HepG2 (cell line): ENCODE data around the gene BHLHE23. TPM values are rescaled to one million over a fixed set of nuclear protein-coding genes. Genes with fewer than 3 reads are reported as not detected.

Experiments
- BHLHE40 ChIP-seq: IDR thresholded peaks from 2 replicates; pipeline ENCODE4 v1.6.1; 2011; ENCODE audit warnings: low read length, improper control_type of control experiment
- CERS6 ChIP-seq: sonication (generic); formaldehyde crosslinking; IDR thresholded peaks from 2 replicates; pipeline ENCODE4 v1.5.0; 2020; ENCODE audit warnings: missing genetic modification reagents
- DMTF1 ChIP-seq: sonication (generic); formaldehyde crosslinking; IDR thresholded peaks from 2 replicates; pipeline ENCODE4 v1.4.0; 2020; ENCODE audit warnings: mild to moderate bottlenecking, missing genetic modification reagents
- IKZF1 ChIP-seq: fragments of 450-650 bp; IDR thresholded peaks from 2 replicates; pipeline ENCODE4 v1.7.1; 2016
- KDM2A ChIP-seq: sonication (generic); formaldehyde crosslinking; IDR thresholded peaks from 2 replicates; pipeline ENCODE4 v1.4.0; 2020; ENCODE audit warnings: low read depth, missing genetic modification reagents, borderline replicate concordance
- MIER3 ChIP-seq: IDR thresholded peaks from 2 replicates; pipeline ENCODE4 v1.6.1; 2016; ENCODE audit warnings: missing compliant biosample characterization, borderline replicate concordance
- MLLT10 ChIP-seq: sonication (generic); formaldehyde crosslinking; IDR thresholded peaks from 2 replicates; pipeline ENCODE4 v1.4.0; 2020; ENCODE audit warnings: missing genetic modification reagents
- MYC ChIP-seq: sonication (generic); formaldehyde crosslinking; IDR thresholded peaks from 2 replicates; pipeline ENCODE4 v1.9.0; 2021; ENCODE audit warnings: missing genetic modification reagents, borderline replicate concordance
- NR1H2 ChIP-seq: sonication (generic); formaldehyde crosslinking; IDR thresholded peaks from 2 replicates; pipeline ENCODE4 v1.8.1; 2022; ENCODE audit warnings: low read depth, missing genetic modification reagents, borderline replicate concordance
- NRL ChIP-seq: sonication (generic); formaldehyde crosslinking; IDR thresholded peaks from 2 replicates; pipeline ENCODE4 v1.5.0; 2020; ENCODE audit warnings: missing genetic modification reagents, mild to moderate bottlenecking, moderate library complexity, borderline replicate concordance
- RXRA ChIP-seq: sonication (generic); formaldehyde crosslinking; IDR thresholded peaks from 2 replicates; pipeline ENCODE4 v1.5.1; 2020; ENCODE audit warnings: missing genetic modification reagents
- SAFB2 ChIP-seq: sonication (generic); formaldehyde crosslinking; IDR thresholded peaks from 2 replicates; pipeline ENCODE4 v1.5.1; 2020; ENCODE audit warnings: missing genetic modification reagents, low read depth, mild to moderate bottlenecking, borderline replicate concordance
- SATB2 ChIP-seq: sonication (generic); formaldehyde crosslinking; IDR thresholded peaks from 2 replicates; pipeline ENCODE4 v1.5.0; 2020; ENCODE audit warnings: missing genetic modification reagents
- TP53 ChIP-seq: sonication (generic); formaldehyde crosslinking; conservative IDR thresholded peaks from 2 replicates; pipeline ENCODE4 v1.4.0; 2020; ENCODE audit warnings: missing genetic modification reagents
- ZBTB21 ChIP-seq: sonication (generic); formaldehyde crosslinking; IDR thresholded peaks from 2 replicates; pipeline ENCODE4 v1.4.0; 2020; ENCODE audit warnings: missing genetic modification reagents
- ZNF280B ChIP-seq: sonication (generic); formaldehyde crosslinking; IDR thresholded peaks from 2 replicates; pipeline ENCODE4 v1.5.0; 2020; ENCODE audit warnings: missing genetic modification reagents, mild to moderate bottlenecking, borderline replicate concordance
- ZNF317 ChIP-seq: sonication (generic); formaldehyde crosslinking; IDR thresholded peaks from 2 replicates; pipeline ENCODE4 v1.5.0; 2020; ENCODE audit warnings: mild to moderate bottlenecking, missing genetic modification reagents
- ZNF430 ChIP-seq: sonication (generic); formaldehyde crosslinking; IDR thresholded peaks from 2 replicates; pipeline ENCODE4 v1.9.0; 2021; ENCODE audit warnings: mild to moderate bottlenecking, missing genetic modification reagents
- ZNF431 ChIP-seq: sonication (generic); formaldehyde crosslinking; IDR thresholded peaks from 2 replicates; pipeline ENCODE4 v1.9.0; 2022; ENCODE audit warnings: missing genetic modification reagents, low read depth, mild to moderate bottlenecking, borderline replicate concordance
- ZNF879 ChIP-seq: sonication (generic); formaldehyde crosslinking; IDR thresholded peaks from 2 replicates; pipeline ENCODE4 v1.8.1; 2023; ENCODE audit warnings: missing genetic modification reagents
- polyA plus RNA-seq, 8 experiments: library from polyadenylated mRNA; depleted of rRNA in 3 of 8; stranded (reverse) in 7 of 8; unstranded in 1 of 8; fragments of >200 nt; fragmentation: Illumina TruSeq in 4 of 8; extraction: Trizol in 4 of 8; gene quantifications; 2 replicates each; pipeline versions ENCODE4 v1.2.1 to v1.2.3, GENCODE V29; 2011 to 2016; ENCODE audit warnings: low read depth in 4 of 8, missing spikeins in 1 of 8, mixed read lengths in 1 of 8; ENCODE audit not compliant: insufficient read depth in 1 of 8
- total RNA-seq, 5 experiments: library from RNA; depleted of rRNA; stranded (reverse); fragments of >200 nt; fragmentation: Illumina TruSeq; extraction: Trizol; gene quantifications; 2 replicates each; pipeline ENCODE4 v1.2.3, GENCODE V29; 2016; ENCODE audit warnings: low read depth in 1 of 5
- TF ChIP-seq, protein P1 (sequence below): sonication (generic); formaldehyde crosslinking; IDR thresholded peaks from 2 replicates; pipeline ENCODE4 v1.4.0; 2020; ENCODE audit warnings: missing genetic modification reagents, mild to moderate bottlenecking, borderline replicate concordance

BHLHE23 gene
- total and polyA plus RNA-seq, 2 of the 13 experiments (the other 11 are each of a cell fraction or from before 2014, with no cell fraction given): not detected

DNA sequence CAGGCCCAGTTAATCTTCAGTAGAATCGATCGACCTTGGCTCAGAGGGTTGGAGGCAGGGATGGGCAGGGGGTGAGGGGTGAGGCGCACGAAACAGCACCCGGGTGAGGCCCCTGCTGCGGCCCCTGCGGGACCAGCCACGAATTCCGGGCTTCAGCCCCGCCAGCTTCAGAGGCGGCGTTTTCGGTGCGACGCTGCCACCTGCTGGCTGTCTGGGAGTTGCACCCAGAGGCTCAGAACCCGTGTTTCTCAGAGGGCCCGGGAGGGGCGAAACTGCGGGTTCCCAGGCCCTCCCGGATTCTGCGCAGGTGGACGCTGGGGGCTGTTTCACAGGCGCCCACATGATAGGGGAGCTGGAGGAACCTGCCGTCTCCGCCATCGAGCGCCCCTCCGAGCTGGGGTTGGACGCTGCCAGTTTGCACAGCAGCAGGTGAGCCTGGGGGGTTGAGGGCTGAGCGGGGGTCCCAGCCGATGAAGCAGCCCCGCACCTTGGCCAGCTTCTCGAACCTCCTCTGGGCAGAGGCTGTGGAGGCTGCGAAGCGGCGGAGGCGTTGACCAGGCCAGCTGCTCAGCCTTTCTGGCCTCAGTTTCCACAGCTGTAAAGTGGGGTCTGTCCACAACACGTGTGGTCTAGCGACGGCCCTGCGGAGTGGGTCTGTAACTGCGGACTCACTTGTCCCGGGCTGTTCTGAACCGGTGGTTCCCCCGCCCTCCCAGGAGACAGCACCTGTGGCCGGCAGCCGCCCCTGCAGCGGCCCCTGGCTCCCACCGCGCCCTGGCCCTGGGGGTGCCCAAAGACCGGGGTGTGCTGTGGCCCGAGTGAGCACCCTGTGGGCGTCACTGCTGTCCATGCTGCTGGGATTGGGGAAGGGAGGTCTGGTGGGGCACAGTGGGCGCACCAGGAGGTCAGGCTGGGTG lies 2.5 kb upstream of the BHLHE23 start (continued):
- TF ChIP-seq DMTF1 (CRISPR knock-in tag): no peak
- peak; percentile 57; the same call in 1 of the 2 replicates for TF ChIP-seq MYC (CRISPR knock-in tag)
- no peak for TF ChIP-seq ZNF430 (CRISPR knock-in tag)
- TF ChIP-seq ZBTB21: no peak; the same call in 1 of the 2 replicates
- TF ChIP-seq ZNF280B (CRISPR knock-in tag): peak; percentile 39
- TF ChIP-seq TP53 (CRISPR knock-in tag): peak; percentile 21; the same call in 1 of the 2 replicates
- 0 out of 2 replicates have a peak, but pooled peaks have one; percentile 27 for TF ChIP-seq ZNF317
- no peak for TF ChIP-seq MLLT10 (CRISPR knock-in tag)
- 0 out of 2 replicates have a peak, but pooled peaks have one; percentile 48 for TF ChIP-seq BHLHE40
- TF ChIP-seq ZNF431 (CRISPR knock-in tag): no peak
- TF ChIP-seq MIER3: peak; percentile 45; the same call in 1 of the 2 replicates
- TF ChIP-seq CERS6 (CRISPR knock-in tag): no peak
- TF ChIP-seq NR1H2 (CRISPR knock-in tag): no peak
- TF ChIP-seq SAFB2 (CRISPR knock-in tag): no peak
- TF ChIP-seq KDM2A: peak; percentile 96
- TF ChIP-seq SATB2: no peak
- TF ChIP-seq IKZF1: no peak
- peak; percentile 21; the same call in 1 of the 2 replicates for TF ChIP-seq NRL (CRISPR knock-in tag)
- peak; percentile 71; the same call in 1 of the 2 replicates for TF ChIP-seq RXRA (CRISPR knock-in tag)
- no peak for TF ChIP-seq ZNF879 (CRISPR knock-in tag)
- TF ChIP-seq, protein P1, sequence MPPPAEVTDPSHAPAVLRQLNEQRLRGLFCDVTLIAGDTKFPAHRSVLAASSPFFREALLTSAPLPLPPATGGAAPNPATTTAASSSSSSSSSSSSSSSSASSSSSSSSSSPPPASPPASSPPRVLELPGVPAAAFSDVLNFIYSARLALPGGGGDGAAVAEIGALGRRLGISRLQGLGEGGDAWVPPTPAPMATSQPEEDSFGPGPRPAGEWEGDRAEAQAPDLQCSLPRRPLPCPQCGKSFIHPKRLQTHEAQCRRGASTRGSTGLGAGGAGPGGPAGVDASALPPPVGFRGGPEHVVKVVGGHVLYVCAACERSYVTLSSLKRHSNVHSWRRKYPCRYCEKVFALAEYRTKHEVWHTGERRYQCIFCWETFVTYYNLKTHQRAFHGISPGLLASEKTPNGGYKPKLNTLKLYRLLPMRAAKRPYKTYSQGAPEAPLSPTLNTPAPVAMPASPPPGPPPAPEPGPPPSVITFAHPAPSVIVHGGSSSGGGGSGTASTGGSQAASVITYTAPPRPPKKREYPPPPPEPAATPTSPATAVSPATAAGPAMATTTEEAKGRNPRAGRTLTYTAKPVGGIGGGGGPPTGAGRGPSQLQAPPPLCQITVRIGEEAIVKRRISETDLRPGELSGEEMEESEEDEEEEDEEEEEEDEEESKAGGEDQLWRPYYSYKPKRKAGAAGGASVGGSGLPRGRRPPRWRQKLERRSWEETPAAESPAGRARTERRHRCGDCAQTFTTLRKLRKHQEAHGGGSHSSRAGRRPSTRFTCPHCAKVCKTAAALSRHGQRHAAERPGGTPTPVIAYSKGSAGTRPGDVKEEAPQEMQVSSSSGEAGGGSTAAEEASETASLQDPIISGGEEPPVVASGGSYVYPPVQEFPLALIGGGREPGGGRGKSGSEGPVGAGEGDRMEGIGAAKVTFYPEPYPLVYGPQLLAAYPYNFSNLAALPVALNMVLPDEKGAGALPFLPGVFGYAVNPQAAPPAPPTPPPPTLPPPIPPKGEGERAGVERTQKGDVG (CRISPR knock-in tag): no peak; the same call in 1 of the 2 replicates
